Peyer's patch (tissue), 4 donors: ENCODE results near the gene NHLRC4.

Source experiments
- CTCF ChIP-seq, 6 experiments: fragments of 450-650 bp in 4 of 6; fragments of 200-600 bp in 2 of 6; sonication (generic) in 1 of 6; IDR thresholded peaks; one replicate each; pipeline ENCODE4 v1.5.1; 2017 to 2019; ENCODE audit warnings: antibody characterized with exemption in 6 of 6, mild to moderate bottlenecking in 3 of 6, moderate library complexity in 1 of 6
- POLR2A ChIP-seq, 2 donors: fragments of 450-650 bp; IDR thresholded peaks; one replicate each; pipeline ENCODE4 v1.5.1; 2017; ENCODE audit warnings: antibody characterized with exemption in 2 of 2, mild to moderate bottlenecking in 2 of 2, moderate library complexity in 2 of 2

GRCh38 chr16:615122-615521 is 48.3 kb downstream of the NHLRC4 start:
- TF ChIP-seq CTCF (IDR thresholded peaks at IDR 0.05) (no peak), POLR2A (IDR thresholded peaks at IDR 0.05) (no peak)
